Activated T-cell treated with anti-CD3 and anti-CD28 coated beads for 24 hours (primary cell): ENCODE results near the gene FOXE1.

ENCODE experiments used
- DNase-seq: peaks from one replicate; pipeline ENCODE4 v3.0.0-alpha.2; 2020; ENCODE audit warnings: low read depth

Gene FOXE1

DNA sequence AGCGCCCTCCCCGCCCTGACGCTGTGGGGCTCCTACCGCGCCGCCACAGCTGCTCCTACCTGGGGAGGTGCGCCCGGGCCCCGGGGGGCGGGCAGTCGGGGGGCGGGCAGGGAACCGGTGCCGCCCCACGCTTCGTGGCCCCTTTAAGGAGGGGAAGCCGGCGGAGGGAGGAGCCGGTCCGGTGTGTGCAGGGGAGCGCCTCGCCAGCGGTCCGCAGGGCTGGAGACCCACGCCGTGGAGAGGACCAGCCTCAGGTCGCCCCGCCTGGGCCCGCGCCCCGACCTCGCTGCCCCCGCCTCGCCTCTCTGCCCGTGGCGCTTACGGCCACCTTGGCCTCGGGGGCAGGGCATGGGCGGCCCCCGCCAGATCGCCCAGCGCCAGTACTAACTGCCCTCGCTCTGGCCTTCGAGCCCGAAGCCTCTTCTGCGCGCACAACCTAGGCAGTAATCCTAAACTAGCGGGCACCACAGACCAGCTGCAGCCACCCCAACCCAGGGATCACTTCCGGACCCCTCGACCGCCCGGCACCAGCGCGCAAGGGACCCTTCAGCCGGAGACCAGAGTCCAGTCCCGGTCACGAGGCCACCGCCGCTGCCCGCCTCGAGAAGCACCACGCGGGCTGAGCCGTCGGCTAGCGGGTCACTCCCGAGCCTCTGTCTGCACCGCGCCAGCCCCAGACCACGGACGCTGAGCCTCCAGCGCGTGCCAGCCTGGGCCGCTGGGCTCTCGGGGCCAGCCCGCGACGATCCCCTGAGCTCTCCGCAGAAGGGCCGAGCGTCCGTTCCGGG, at the start of gene FOXE1:
Gene FOXE1 (plus strand): TSS at position 171 of the 788 bp plus-strand sequence. CDS start 689 bp downstream, outside the sequence.
- DNase-seq = no peak

DNA sequence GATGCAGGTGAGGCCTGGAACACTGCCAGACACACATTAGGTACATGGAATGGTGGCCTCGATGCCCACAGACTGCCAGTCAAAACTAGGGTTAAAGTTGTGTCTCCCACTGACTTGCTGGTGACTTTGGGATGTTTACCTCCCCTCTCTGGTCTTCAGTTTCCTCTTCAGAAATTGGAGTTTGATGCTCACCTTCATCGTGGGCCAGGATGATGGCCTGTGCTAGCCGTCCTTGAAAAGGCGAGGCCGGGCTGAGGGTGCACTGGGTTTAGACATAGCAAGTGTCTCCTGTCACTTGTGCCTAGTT, 49.0 kb upstream of the FOXE1 start:
- DNase-seq = no peak

DNA sequence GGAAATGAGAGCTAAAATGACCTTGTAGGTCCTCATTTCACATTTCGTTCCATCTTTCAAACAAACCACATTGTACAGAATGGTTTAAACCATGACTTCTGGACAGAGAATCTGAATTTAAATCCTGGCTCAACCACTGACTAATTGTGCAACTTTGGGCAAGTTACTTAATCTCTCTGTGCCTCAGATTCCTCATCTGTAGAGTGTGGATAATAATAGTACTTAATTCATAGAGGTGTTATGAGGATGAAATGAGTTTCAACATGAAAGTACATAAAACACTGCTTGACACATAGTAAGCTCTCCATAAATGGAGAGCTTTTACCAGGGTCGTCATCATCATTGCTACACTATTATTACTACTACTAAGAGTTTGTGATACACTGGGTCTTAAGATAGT, 46.3 kb upstream of the FOXE1 start:
- no peak for DNase-seq

DNA sequence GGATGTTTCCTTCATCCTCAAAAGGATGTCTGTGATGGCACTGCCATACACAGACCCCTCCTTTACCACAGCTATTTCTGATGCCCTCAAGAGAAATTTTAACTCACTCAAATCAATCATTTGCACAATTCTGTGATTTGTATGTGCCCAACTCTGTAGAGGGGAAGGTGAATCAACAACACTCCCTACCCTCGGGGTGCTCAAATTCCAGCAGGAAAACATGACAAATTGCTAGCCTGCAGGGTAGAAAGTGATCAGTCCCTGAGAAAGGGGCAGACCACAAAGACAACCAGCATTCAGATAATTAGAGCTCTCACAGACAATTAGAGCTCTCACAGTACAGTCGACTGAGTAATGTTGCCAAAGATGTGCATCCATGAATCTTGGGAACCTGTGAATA, 45.3 kb upstream of the FOXE1 start:
- DNase-seq = no peak

DNA sequence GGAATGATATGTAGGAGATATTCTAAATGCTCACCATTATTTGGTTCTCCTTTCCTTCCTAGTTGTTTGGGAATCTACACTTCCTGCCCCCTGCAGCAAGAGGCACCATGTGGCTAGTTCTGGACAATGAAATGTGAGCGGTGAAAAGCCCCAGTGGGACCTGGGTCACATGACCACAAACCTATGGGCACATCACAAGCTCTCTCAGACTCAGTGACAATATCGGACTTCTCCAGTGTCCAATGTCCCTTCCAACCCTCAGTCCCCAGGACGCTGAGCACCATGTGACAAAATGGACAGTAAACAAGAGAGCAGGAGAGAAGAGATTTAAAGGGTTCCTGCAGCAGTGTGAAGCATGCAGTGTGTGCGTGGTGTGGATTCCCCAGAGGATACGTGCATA, 44.6 kb upstream of the FOXE1 start:
- no peak for DNase-seq

DNA sequence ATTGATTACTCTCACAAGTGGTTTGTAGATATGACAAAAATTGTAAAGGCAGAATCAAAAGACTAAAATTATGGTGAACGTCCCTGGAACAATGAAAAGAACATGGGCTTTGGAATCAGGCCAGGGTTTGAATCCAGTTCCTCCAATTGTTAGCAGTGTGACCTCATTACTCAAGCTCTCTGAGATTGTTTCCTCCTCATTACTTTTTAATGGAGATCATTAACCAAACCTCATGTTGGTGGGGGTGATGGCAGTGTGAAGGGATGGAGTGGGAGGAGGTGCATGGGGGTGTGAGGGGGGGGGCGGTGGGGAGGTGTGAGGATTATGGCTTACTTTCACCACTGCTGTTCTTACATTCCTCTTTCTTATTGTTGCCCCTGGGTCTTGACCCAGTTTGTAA, 44.1 kb upstream of the FOXE1 start:
- no peak for DNase-seq

DNA sequence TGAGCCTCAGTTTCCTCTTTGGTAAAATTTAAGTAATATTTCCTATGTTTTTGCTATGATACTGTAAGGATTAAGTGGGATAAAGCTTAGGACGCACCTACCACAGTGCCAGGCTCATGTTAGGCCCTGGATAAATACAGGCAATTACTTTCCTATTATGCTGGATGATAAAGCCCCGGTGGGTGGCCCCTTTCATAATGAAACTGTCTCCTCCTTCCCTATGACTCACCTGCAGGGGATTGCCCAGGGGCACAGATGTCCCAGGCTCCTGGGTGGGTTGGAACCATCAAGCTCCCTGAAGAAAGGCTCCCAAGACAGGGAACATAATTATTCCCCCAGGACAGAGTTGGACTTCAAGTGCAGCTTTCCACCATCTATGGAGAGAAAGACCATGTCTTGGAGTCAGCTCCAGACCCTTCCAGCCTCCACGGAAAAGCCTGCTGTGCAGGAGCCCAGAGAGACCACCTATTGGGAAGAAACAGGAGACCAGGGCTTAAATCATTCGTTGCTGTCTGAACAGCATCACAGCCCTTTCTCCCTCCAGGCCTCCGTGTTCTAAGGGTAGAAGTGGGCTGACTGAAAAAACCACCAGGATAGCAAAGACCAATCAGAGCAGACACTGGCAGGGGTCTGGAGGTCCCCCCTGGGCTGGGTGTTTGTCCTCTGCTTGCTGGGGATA, 43.2 kb upstream of the FOXE1 start:
- no peak for DNase-seq

DNA sequence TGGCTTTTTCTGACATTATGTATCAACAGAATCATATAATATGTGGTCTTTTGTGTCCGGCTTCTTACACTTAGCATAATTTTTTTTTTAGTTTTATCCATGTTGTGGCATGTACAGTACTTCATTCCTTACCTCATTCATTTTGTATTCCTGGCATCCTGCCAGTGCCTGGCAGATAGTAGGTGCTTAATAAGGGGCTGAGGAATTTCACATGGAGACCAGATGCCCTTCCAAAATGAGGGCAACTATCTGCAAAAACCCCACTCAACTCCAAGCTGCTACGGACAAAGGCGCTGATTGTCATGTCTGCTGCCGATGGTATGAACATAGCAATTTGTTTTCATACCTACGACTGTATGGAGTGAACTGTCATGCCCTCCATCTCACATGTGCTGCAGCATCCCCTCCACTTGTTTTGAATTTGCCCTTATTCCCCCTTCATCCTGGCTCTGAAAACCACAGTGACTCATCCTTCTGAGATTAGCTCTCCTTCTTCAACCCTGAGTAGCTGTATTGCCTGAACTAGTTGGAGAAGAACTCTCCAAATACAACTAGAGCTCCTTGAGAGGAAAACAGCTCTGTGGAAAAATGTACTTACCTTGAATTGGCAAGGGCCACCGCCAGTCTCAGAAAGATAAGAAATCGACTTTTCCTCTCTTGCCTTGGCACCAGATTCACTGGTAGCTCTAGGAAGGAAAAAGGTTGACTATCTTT, 41.3 kb upstream of the FOXE1 start:
- no peak for DNase-seq

DNA sequence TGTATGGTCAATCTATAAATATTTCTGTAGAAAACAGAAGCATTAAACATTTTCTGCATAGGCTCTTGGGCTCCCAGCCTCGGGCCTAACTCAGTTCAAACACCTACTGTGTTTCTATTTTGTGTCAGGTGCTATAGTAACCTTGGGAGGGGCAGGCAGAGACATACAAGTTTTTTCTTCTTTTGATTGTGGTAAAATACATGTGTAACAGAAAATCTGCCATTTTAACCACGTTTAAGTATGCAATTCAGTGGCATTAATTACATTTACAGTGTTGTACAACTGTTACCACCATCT, 40.8 kb upstream of the FOXE1 start:
- no peak for DNase-seq

DNA sequence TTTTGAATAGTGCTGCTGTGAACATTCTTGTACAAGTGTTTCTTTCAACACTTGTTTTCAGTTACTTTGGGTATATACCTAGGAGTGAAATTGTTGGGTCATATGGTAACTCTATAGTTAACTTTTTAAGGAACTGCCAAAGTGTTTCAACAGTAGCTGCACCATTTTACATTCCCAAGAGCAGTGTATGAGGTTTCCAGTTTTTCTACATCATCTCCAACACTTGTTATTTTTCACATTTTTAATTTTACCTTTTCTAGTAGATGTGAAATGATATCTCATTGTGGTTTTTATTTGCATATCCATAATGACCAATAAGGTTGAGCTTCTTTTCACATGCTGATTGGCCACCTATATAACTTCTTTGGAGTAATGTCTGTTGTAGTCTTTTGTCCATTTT, 40.0 kb upstream of the FOXE1 start:
- DNase-seq = no peak

DNA sequence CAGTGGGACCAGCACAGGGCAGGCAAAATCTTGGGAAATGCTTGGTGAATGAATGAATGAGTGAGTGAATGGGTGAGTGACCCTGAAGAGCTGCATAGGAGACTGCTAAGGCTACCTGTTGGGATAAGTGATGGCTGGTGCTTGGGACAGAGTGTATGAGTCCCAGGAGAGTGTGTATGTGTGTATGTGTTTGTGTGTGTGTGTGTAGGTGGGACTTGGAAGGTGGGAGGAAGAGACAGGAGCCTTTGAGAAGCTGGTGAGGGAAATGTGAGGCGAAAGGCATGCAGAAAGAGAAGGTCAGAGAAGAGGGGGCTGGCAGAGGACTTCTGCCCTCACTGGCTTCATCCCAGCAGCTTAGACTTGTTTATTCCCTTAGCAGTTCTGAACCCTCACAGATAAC, 33.3 kb upstream of the FOXE1 start:
- no peak for DNase-seq

DNA sequence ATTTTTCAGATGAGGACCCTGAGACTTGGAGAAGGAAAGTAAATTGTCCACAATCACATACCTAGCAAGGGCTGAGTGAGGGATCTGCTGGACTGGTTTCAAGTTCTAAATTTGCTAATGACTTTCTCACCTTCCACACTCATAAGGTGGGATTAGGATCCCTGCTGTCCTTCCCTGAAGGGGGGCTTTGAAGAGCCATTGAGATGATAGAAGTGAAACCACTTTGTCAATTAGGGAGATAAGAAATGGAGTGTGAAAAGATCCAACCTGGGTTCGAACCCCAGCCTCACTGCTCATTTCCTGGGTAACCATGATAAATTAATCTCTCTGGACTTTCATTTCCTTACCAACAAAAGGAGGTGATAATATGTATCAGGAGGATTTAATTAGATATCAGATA, 32.7 kb upstream of the FOXE1 start:
- DNase-seq = no peak

DNA sequence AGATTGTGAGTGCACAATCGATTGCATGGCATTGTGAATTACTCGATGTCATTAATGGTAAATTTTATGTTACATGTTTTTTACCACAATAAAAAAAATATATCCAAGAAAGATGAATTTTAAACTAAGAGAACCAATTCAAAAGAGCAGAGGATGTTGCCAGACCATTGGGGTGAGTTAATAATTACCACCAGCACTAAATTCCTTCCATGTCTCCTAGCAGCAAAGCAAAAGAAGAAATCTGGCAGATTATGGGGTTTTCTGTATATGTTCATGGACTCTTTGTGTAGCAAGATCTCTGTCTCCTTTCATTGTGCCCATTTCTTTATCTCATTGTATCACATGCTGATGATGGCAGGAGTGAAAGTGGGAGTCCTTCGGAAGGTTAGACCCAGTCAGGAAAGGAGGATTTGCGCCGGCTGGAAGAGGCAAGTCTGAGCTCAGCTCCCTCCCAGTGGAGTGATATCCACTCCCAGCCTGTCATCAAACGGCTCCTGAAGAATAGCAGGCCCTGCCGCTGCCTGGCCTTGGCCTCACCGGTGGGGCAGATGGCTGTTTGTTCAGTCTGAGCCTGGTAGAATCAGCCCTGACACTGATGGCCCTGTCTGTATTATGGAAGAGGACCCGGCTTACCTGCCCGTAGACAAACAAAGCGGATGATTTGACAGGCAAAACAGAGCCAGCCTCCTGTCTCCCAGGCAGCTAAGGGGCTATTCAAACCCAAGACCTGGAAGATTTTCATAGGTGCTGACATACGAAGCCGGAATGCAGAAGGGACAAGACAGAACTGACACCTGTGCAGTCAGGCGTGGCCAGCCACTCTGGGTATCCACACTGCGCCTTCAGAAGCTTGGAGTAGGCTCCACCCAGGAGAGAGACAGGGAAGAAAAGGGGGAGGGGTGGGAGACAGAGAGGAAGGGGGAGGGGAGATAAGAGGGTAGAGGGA, 21.9 kb upstream of the FOXE1 start:
- no peak for DNase-seq

DNA sequence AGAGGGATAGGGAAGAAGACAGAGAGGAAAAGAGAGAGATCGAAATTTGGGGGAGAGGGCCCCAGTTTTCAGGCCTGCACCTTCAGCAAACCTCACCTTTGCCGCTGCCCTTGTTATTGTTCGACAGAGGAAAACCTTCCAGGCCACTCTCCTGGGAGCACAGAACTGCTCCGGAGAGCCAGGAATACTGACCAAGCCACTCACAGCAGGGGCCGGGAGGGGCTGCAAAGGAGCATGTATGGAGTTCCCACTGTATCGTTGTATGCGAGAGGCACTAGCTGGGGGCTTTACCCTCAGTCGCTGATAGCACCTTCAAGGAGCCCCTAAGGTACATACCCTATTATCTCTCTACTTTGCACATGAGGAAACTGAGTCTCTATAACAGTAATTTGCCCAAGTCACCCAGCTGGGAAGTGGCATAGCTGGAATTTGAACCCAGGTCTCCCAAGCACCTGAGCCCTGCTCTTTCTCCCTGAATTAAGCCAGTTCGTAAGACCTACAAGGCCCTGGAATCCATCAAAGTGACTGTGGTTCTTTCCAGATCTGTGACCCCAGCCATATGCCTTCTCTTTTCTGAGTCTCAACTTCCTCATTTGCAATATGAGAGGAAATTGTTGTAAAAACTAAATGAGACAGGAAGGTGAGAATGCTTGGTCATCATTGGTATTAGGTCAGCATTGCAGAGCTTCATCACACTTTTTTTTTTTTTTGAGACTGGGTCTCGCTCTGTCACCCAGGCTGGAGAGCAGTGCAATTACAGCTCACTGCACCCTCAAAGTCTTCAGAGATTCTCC, 21.0 kb upstream of the FOXE1 start:
- DNase-seq = no peak

DNA sequence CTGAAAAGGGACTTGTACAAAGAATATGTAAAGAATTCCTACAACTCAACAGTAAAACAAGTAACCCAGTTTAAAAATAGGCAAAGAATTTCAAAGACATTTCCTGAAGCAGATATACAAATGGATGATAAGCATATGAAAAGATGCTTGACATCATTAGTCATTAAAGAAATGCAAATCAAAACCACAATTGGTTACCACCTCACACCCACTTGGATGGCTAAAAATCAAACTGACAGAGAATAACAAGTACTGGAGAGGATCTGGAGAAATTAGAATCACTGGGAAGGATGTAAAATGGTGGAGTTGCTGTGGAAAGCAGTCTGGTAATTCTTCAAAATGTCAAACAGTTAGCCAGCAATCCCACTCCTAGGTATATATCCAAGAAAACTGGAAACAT, 12.5 kb upstream of the FOXE1 start:
- no peak for DNase-seq

DNA sequence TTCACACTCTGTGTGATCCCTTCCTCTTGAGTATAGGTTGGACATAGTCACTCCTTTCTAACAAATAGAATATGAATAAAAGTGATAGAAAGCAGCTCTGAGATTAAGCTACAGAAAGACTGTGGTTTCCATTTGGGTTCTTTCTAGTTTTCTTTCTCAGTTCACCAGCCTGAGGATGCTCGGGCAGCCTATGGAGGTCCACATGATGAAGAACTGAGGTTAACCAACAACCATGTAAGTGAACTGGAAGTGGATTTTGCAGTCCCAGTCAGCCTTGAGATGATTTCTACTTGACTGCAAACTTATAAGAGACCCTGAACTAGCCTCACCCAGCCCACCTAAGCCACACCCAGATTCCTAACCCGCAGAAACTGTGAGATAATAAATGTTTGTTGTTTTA, 10.1 kb upstream of the FOXE1 start:
- no peak for DNase-seq

DNA sequence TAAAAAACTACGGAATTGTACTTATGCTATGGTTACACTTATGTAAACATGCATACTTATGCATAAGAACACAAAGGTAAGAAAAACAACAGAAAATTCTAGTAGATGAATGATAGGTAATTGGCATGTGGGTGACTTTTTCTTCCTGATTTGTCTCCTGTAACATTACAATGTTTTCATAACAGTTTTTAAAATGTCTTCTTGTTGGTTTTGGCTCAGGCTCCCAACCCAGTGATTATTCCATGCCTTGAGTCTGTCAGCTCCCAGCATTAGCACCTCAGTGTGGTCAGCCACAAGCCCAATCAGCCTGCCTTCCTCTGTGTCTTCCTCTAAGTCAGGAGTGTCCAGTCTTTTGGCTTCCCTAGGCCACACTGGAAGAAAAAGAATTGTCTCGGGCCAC, 7.9 kb upstream of the FOXE1 start:
- DNase-seq = no peak

DNA sequence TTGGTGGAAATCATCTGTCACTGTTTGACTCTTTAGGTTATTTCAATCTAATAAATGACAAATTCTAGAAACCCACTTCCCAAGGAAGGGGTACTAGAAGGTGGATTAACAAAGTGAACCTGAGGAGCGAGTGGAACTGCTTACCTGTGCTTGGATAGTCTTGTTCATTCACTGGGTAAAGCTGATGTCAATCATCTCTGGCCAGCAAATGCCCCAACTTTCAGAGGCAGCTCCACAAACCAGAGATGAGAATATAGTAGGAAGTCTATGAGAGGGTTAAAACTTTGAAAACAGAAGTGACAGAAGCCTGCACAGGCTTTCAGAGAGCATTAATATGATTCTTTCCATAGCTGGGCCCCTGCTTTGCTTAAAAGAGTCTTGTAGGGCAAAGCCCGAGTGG, 7.3 kb upstream of the FOXE1 start:
- no peak for DNase-seq

DNA sequence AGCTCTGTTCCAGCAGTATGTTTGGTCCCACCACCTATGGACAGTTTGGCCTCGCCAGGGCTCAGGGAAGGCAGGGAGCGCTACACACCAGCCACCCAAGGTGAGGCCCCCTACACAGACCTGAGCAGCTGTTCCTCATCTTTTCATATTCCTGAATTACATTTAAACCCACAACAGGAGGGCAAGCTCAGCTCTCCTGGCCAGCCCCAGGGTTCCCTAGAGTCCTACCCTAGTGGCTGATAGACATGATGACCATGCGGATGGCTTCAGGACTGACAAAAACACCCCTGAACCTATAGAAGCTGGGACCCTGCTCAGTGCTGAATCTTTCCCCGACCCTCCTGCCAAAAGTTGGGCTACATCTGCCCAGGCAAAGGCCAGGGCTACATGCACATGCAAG, 6.7 kb upstream of the FOXE1 start:
- no peak for DNase-seq

DNA sequence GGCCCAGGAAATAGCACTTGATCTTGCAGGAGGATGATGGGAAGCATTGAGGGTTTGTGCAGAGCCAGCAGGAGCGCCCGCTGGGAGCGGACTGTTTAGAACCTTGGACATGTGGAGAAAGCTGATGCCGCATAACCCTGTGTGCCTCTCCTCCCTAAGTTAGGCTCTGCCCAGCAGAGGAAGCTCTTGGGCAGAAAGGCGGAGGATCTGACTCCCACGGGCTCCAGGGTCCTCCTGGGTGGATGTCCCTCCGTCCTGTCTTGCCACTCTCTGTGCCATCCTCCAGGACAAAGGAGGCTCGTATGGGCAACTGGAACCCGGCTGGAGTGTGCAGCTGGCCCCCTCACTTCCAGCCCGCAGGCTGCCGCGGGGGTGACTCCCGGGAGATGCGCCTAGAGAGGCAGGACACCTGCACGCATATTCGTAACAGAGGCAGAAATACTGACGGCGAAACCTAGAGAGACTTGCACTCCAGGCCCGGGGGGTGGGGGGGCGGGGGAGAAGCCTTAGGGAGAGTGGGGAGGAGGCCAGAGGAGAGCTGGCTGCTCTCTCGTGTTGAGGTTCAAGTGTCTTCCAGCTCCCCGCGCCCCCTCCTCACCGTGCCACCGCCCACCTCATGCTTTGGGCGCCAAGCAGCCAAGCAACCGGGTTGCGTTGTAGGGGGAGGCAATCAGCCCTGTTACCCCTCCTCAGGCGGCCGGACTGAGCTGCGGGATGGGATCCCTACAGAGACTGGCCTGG, 5.4 kb upstream of the FOXE1 start:
- DNase-seq = no peak

DNA sequence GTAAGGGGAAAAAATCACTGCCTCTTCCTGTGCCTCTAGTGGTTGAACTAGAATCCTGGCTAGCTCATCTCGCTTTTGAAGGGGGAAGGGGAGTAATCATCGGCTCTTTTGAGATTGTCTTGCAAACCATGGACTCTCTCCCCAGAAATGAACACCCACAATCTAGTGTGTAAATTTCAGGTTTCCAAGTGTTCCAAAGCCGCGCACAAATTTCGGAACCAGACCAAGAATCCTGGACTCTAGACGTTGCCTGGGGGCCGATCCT, 4.9 kb upstream of the FOXE1 start:
- DNase-seq = no peak
